Testis (tissue), 2 donors: ENCODE data around the gene DYNAP.

Experiments used
- POLR2A ChIP-seq: fragments of 450-650 bp; IDR thresholded peaks from one replicate; pipeline ENCODE4 v1.6.1; 2017; ENCODE audit warnings: antibody characterized with exemption, mild to moderate bottlenecking, moderate library complexity
- TF ChIP-seq, protein P1 (sequence below), 3 experiments: fragments of 450-650 bp in 2 of 3; fragments of 200-600 bp in 1 of 3; sonication (generic) in 1 of 3; IDR thresholded peaks; one replicate each; pipeline ENCODE4 v1.5.1; 2016 to 2019; ENCODE audit warnings: antibody characterized with exemption in 3 of 3, mild to moderate bottlenecking in 2 of 3, moderate library complexity in 1 of 3

GRCh38 chr18:54604211-54604610 is 13.2 kb downstream of the DYNAP start:
- TF ChIP-seq, protein P1, sequence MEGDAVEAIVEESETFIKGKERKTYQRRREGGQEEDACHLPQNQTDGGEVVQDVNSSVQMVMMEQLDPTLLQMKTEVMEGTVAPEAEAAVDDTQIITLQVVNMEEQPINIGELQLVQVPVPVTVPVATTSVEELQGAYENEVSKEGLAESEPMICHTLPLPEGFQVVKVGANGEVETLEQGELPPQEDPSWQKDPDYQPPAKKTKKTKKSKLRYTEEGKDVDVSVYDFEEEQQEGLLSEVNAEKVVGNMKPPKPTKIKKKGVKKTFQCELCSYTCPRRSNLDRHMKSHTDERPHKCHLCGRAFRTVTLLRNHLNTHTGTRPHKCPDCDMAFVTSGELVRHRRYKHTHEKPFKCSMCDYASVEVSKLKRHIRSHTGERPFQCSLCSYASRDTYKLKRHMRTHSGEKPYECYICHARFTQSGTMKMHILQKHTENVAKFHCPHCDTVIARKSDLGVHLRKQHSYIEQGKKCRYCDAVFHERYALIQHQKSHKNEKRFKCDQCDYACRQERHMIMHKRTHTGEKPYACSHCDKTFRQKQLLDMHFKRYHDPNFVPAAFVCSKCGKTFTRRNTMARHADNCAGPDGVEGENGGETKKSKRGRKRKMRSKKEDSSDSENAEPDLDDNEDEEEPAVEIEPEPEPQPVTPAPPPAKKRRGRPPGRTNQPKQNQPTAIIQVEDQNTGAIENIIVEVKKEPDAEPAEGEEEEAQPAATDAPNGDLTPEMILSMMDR (IDR thresholded peaks at IDR 0.05), result no peak
- no peak for TF ChIP-seq POLR2A
